HG02840 (cell line): Measurements from ENCODE around the gene GRID2IP.
"Not testable (repeated sequence)": the region's sequence is repeated elsewhere in the genome, so short reads cannot be mapped to it uniquely, and the experiment has no call there.

ENCODE experiments used
- ATAC-seq: cut with Tn5 transposase; IDR thresholded peaks from one replicate; pipeline ENCODE4 v1.9.1; 2021; ENCODE audit warnings: mild to moderate bottlenecking, moderate library complexity, moderate number of reproducible peaks; ENCODE audit not compliant: unreplicated experiment, low FRiP score

The GRID2IP gene

DNA sequence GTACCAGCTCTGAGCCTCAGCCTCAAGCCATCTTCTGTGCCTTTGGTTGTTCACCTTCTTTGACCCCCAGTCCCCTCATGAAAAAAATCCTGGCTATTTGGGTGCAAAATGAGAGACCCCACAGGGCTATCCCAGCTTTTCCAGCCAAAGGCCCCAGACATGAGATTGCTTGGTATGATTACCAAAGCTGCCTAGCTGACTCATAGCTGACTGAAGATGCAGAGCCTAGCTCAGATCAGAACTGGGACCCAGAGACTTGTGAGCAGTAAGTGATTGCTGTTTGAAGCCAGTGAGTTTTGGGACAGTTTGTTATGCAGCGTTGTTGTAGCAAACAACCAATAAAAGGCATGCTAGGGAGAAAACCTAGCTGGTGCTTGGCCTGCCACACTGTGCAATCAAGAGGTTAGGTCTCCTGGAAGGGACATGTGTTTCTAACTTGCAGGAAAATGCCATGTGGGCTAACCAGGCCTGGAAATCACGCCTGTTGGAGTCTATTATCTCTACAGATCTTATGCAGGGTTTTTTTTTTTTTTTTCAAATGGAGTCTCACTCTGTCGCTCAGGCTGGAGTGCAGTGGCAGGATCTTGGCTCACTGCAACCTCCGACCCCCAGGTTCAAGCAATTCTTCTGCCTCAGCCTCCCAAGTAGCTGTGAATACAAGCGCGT, 55.5 kb downstream of the GRID2IP start:
- ATAC-seq = no peak

DNA sequence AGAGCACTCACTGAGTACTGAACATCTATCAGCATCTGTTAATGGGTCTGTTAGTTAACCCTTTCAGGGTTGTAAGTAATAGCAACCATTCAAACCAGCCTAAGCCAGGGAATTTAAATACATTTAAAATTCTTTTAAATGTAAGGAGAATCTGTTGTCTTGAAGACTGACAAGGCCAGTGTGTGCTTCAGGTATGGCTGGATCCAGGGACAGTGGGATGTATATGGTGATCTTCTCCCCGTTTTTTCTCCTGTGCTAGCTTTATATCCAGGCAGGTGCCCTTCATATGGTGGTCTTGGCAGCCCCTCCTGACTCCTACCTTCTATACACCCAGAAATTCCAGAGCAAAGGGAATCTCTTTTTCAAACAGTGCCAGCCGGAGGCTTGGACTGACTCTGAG, 56.9 kb downstream of the GRID2IP start:
- no peak for ATAC-seq

DNA sequence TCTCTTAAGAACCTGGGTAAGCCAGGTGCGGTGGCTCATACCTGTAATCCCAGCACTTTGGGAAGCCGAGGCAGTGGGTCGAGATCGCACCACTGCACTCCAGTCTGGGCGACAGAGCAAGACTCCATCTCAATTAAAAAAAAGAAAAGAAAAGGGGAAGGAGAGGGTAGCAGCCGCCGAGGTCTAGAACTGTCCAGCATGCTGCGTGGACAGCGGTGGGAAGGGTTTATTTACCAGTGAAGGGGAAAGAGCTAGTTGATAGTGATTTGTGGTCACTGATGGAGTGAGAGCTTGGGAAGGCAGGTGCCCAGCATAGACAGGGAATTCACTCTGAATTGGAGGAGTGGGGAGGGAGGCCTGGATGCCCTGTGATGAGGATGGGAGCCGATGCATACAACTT, 60.1 kb downstream of the GRID2IP start:
- ATAC-seq = no peak

DNA sequence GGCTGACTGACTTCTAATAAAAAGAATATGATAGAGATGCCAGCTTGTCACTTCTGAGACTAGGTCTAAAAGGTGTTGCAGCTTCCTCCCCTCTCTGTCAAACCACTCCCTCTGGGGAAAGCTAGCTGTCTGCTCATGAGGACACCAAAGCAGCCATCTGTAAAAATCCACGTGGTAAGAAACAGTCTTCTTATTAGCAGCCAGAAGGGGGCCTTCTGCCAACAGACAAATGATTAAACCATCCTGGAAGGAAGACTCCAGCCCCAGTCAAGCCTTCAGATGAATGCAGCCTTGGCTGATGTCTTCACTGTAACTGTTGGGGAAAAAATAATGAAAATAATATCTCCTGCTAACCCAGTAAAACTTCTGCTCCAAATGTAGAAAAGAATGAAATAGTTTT, 61.6 kb downstream of the GRID2IP start:
- ATAC-seq = no peak

DNA sequence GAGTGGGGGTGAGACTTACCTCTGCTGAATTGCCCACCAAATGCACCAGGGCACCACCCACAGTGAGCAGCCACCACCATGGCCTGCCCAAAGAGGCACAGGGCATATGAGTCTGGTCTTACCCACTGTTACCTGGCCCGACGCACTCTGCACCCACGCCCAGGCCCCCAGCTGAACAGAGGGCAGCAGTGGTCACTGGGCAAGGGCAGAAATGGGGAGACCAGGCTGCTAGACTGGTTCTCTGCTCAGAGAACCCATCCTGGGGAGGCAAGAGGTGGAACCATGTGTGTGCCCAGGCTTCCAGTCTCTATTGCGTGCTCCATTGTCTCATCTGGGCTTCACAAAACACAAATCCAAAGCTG, 64.1 kb downstream of the GRID2IP start:
- no peak for ATAC-seq

DNA sequence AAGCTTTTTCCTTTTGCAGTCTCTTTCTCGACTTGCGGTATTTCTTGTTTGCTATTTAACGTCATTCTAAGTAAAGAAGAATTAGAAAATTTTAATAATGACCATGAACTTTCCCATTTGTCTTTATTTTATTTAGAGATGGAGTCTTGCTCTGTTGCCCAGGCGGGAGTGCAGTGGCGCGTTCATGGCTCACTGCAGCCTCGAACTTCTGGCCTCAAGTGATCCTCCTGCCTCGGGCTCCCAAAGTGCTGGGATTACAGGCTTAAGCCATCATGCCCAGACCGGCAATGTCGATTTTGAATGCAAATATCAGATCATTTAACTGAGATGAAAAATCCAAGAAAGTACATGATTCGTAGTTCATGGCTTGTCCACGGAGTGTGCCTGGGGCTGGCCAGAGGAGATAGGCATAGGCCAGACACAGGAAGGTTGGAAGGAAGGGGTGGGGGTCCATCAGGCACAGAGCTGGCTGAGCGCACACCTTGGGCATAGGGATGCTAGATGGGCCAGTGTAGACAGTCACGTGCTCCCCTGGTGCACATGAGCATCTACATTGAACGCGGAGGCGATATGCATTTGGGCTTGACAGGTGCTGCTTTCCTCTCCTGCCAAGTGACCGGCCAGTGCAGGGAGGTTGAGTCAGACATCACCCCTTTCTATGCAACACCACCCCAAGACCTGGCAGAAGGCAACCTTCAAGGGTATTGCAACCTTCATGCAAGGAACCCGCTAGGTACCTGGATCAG, 64.7 kb downstream of the GRID2IP start:
- no peak for ATAC-seq

DNA sequence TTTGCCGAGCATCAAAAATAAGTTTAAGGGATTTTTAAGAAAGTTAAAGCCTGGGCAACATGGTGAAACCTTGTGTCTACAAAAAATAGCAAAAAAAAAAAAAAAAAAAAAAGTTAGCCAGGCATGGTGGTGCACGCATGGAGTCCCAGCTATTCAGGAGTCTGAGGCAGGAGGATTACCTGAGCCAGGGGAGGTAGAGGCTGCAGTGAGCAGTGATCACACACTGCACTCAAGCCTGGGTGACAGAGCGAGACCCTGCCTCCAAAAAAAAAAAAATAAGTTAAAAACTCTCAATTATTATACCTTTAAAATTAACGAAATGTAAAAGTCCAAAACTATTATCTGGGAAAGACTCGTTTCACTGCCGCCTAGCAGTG, 68.5 kb downstream of the GRID2IP start:
- ATAC-seq = no peak

DNA sequence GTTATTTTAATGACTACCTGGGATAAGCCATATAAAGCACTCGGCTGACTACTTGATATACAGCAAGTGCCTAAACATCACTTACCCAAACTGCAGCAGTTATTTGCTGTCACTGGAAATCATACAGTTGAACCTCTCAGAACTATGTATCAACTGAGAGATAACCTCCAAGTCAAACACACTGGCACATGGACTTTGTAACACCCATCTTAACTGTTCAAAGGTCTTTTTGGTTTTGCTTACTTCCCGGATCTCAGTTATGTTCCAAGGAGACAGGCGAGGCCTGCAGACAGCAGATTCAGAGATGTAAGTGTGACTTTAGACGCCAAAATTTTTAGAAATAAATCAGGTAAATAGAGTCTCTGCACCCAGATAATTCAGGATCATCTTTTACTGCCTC, 69.0 kb downstream of the GRID2IP start:
- ATAC-seq = no peak

DNA sequence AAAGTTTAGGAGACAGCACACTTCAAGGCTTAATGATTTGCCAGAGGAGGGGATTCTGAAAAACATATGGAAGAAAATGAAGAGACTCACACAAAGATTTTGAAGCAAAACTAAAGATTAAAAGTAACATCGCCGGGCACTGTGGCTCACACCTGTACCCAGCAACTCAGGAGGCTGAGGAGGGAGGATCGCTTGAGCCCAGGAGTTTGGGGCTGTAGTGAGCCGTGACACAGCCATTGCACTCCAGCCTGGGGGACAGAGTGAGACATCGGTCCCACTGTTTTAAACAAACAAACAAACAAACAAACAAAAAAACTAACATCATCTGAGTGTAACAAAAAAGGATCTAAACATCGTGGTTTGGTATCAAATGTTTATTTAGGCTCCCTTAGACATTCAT, 69.8 kb downstream of the GRID2IP start:
- no peak for ATAC-seq

DNA sequence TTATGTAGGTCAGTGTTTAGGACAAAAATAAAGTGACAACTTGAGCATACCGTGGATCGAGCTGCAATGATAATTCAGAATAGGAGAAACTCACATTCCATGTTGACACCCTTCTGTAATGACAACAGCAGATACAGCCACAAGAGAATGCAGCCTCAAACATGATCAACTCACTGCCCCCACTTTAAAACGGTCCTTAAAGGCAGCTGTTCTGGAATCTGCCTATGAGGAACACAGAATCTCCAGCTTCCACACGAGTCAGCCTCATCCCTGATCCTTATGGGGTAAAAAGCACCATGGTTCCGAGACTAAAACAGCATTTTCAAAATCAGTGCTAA, 71.0 kb downstream of the GRID2IP start:
- ATAC-seq = no peak

DNA sequence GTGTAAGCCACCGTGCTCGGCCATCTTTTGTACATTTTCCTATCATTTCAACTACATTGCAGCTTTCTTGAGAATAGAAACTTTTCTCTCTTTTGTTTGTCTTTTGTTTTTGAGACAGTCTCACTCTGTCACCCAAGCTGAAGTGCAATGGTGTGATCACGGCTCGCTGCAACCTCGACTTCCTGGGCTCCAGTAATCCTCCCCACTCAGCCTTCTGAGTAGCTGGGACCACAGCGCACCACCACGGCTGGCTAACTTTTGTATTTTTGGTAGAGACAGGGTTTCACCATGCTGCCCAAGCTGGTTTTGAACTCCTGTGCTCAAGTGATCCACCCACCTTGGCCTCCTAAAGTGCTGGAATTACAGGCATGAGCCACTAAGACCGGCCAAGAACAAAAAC, 72.2 kb downstream of the GRID2IP start:
- ATAC-seq = no peak

DNA sequence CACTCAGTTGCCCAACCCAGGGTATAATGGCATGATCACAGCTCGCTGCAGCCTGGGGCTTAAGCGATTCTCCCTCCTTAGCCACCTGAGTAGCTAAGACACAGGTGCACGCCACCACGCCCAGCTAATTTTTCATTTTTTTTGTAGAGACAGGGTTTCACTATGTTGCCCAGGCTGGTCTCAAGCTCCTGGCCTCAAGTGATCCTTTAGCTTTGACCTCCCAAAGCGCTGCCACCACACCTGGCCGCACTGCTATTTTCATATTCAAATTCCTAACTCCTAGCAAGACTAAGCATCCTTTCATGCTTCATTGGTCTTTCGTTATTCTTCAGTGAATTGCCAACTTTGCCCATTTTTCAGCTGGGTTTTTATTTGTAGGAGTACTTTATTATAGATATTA, 73.1 kb downstream of the GRID2IP start:
- ATAC-seq = no peak

DNA sequence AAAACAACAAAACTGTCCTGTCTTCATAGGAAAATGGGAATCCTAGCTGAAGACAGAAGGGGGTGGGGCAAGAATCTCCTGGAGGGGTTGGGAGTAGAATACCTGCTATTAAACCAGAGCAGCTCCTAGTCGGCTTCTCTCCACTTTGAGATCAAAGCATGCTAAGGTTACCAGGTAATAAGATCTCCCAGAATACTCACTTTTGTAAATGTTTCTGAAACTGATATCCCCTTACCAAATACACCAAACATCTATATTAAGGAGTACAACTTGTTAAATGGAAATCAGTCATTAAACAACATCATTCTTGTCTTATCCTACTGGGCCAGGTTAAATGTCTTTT, 74.0 kb downstream of the GRID2IP start:
- no peak for ATAC-seq

DNA sequence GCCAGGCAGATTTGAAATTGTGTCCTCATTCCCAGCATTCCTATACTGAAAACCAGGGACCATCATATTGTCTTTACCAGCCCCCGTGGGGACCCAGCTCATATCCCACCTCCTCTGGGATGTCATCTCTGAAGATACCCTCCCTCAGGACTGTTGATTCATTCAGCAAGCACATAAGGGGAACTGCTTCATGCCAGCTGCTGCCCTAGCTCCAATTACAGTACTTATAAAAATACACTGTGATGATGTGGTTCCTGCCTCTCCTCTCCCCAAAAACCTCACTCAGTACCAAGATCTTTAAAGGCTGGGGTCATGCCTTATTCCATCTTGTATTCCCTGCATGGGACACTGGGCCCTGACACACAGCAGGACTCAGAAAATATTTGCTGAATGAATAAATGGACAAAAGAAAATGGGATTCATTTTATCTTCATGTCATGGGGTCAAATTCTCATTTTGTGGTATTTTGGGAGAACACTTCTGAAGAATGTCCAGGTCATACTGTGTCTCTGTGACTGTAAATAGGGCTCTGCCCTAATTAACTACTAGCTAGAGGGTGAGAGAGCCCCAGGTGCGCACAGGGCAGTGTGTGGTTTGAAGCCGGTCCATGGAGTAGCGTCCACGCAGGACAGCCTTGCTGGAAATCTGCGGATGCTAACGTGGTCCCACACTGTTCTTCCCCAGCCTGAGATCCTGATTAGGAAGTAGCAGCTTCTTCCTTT, 74.5 kb downstream of the GRID2IP start:
- no peak for ATAC-seq

DNA sequence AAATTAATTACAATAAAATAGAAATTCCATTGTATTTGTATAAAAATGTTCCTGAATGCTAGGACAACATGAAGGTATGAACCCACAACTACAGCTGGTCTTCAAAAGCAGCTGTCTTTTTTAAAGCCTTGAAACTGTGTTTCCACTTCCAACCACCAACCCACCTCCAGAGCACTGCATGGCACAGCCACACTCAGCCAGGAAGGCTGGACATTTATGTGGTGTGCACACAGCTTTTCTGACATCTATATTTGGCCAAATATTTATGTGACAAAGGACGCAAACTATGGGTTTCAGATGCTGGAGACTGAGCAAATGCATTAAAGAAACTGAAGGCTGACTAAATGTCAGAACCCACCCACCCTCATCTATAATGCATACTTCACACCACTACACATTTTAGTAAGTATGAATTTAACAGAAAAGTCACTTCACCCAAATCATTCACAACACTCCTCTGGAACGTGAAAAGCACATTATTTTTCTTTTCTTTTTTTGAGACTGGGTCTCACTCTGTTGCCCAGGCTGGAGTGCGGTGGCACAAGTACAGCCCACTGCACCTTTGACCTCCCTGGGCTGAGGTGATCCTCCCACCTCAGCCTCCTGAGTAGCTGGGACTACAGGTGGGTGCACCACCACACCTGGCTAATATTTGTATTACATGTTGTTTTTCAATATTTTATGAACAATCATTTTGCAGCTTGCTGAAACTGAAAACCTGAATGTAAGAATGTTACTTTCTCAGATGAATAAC, 75.7 kb downstream of the GRID2IP start:
- no peak for ATAC-seq

DNA sequence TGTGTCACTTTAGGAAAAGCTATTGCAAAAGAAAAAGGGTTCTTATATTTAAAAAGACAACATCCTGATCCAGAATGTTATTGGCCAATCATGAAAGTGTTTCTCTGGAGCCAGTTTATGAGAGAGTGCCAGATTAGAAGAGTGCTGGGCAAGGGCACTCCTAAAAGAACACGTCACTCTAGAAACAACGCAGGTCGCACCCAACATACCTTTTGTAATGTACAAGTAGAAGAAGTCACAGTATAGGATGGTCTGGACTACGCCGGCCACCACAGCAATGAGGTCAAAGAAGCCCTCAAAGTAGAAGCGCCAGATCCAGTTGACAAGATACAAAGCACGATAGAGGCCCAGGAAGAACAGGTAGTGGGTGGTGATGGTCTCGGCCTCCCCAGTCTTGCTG, 85.4 kb downstream of the GRID2IP start:
- no peak for ATAC-seq

DNA sequence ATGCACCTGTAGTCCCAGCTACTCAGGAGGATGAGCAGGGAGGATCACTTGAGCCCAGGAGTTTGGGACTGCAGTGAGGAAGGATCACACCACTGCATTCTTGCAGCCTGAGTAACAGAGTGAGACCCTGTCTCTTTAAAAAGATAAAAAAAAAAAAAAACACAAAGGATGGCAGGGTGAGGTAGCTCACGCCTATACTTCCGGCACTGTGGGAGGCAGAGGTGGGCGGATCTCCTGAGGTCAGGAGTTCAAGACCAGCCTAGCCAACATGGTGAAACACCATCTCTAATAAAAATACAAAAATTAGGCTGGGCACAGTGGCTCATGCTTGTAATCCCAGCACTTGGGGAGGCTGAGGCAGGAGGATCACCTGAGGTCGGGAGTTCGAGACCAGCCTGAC, 87.7 kb downstream of the GRID2IP start:
- ATAC-seq = not testable (repeated sequence)

DNA sequence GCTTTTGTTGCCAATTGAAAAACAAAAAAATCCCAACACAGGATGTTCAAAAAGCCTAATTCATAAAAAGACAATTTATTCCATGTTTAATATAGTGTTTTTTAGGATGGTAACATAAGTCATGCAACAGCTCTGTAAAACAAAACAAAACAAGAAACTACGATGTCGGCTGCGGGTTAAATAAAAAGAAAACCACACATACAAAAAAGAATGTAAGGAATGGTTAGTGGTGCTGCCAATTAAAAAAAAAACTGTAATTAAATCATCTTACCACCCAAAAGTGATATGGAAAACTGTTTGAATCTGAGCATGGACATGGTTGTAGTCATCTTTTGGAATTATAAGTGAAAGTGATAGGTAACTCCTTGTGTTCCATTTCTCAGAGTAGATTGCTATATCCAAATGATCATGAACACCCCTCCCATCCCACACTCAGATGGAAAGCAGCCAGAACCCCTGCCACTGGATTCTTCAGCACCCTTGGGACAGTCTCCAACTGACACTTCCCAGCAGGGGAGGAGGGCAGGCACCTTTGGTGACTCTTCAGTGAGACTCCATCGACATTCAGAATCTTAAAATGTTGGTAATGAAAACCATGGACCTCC, 89.2 kb downstream of the GRID2IP start:
- no peak for ATAC-seq

DNA sequence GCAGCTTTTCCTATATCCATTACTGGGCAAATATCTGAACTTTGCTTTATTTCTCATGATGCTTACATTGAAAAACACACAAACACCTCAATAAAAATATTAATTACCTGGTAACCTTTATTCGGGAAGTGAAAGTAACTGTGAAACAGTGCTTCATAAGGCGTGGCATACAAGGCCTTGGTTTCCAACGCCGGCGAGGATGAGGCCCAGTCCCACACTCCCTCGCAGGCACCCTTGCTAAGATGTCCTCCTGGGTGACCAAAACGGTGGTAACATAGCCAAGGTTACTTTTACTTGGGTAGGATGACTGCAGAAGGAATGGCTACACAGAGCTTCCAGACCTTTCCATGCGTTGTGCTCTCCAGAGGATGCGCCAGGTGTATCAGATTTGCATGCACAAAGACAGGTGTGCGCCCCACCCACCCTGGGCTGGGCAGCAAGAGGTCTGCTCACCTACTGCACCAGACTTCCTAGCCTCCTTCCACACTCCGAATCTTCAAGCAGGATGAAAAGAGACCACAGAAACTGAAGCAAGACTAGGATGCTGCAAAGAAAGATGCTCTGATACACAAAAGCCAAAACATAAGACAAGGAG, 90.2 kb downstream of the GRID2IP start:
- ATAC-seq = no peak

DNA sequence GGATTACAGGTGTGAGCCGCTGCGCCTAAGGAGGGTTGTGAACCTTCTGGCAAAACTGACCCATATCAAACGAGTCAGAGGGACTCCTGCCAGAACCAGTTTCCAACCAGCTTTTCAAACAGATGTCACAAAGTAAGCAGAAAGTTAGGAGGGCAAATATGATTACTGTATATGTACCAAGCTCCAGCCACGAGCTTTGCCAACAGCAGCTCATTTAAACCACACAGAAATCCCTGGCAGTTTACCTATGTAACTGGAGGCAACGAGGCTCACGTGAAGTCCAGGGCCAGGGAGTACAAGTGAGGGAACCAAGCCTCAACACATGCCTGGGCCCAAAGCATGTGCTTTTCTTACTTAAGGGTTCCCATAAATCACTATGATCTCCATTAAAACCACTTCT, 91.0 kb downstream of the GRID2IP start:
- no peak for ATAC-seq

DNA sequence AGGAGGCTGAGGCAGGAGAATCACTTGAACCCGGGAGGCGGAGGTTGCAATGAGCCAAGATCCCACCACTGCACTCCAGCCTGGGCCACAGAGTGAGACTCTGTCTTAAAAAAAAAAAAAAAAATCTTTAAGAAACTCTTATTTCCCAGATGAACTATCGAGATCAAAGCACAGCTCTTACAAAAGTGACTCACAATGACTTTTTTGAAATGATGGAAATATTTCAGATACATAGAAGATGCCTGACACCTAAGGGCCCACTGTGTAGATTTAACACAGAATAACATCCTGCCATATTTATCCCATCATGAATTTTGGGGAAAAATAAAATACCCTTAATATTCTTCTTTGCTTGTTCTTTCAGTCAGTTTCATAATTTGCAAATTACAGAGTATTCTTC, 92.6 kb downstream of the GRID2IP start:
- ATAC-seq = not testable (repeated sequence)
